CD14-positive monocyte (primary cell): Measurements from ENCODE around the gene ITPR1. TPM values are rescaled to one million over a fixed set of nuclear protein-coding genes. Genes with fewer than 3 reads are reported as not detected.

Experiments used
- DNase-seq, 3 donors: peaks; one replicate each; pipeline ENCODE4 v3.0.0-alpha.2; 2011 to 2022
- H2AFZ ChIP-seq: 2 replicates; pipeline ENCODE4 v1.6.0; 2012; ENCODE audit warnings: mild to moderate bottlenecking, low read depth, low read length, inconsistent platforms; ENCODE audit not compliant: insufficient read depth, poor library complexity, severe bottlenecking
- H3K27ac ChIP-seq, 2 donors: 1 replicate in 1 of 2; 2 replicates in 1 of 2; pipeline ENCODE4 v1.5.1; 2012 to 2013; ENCODE audit warnings: low read length in 2 of 2, control low read depth in 1 of 2, inconsistent platforms in 1 of 2, low read depth in 1 of 2, mild to moderate bottlenecking in 1 of 2
- H3K27me3 ChIP-seq, 2 donors: one replicate each; pipeline versions ENCODE4 v1.6.0 to v1.6.1; 2011 to 2013; ENCODE audit warnings: low read length in 2 of 2; ENCODE audit not compliant: control insufficient read depth in 2 of 2, insufficient read depth in 2 of 2
- H3K36me3 ChIP-seq, 2 donors: replicated peaks in 1 of 2; 1 replicate in 1 of 2; 2 replicates in 1 of 2; pipeline versions ENCODE4 v1.5.1 to v1.6.1; 2012 to 2013; ENCODE audit warnings: low read length in 2 of 2, control low read depth in 1 of 2, inconsistent platforms in 1 of 2, mild to moderate bottlenecking in 1 of 2; ENCODE audit not compliant: insufficient read depth in 2 of 2, control insufficient read depth in 1 of 2
- H3K4me1 ChIP-seq, 2 donors: 1 replicate in 1 of 2; 2 replicates in 1 of 2; pipeline versions ENCODE4 v1.5.1 to v1.6.1; 2012 to 2013; ENCODE audit warnings: low read length in 2 of 2, control low read depth in 1 of 2, inconsistent platforms in 1 of 2, mild to moderate bottlenecking in 1 of 2, moderate library complexity in 1 of 2; ENCODE audit not compliant: insufficient read depth in 2 of 2, control insufficient read depth in 1 of 2
- H3K4me2 ChIP-seq: replicated peaks from 2 replicates; pipeline ENCODE3; 2012; ENCODE audit warnings: low read length, moderate library complexity, mild to moderate bottlenecking; ENCODE audit not compliant: poor library complexity, severe bottlenecking; ENCODE audit errors: extremely low read depth
- H3K4me3 ChIP-seq, 3 experiments: fragments of 200-600 bp in 1 of 3; sonication (generic) in 1 of 3; replicated peaks in 1 of 3; 1 replicate in 2 of 3; 2 replicates in 1 of 3; pipeline ENCODE4 v1.5.1; 2011 to 2013; ENCODE audit warnings: low read length in 3 of 3, mild to moderate bottlenecking in 3 of 3, control low read depth in 2 of 3, low read depth in 2 of 3, inconsistent platforms in 1 of 3, moderate library complexity in 1 of 3
- H3K79me2 ChIP-seq: 2 replicates; pipeline ENCODE4 v1.6.0; 2012; ENCODE audit warnings: mild to moderate bottlenecking, control low read depth, inconsistent platforms, low read length, moderate library complexity; ENCODE audit not compliant: insufficient read depth
- H3K9ac ChIP-seq: 2 replicates; pipeline ENCODE4 v1.6.0; 2017; ENCODE audit warnings: low read length, mild to moderate bottlenecking; ENCODE audit not compliant: insufficient read depth, poor library complexity, severe bottlenecking
- H3K9me3 ChIP-seq, 2 donors: replicated peaks in 1 of 2; 1 replicate in 1 of 2; 2 replicates in 1 of 2; pipeline versions ENCODE4 v1.5.1 to v1.6.1; 2012 to 2013; ENCODE audit warnings: low read length in 2 of 2, control low read depth in 1 of 2; ENCODE audit not compliant: control insufficient read depth in 1 of 2, insufficient read depth in 1 of 2
- H4K20me1 ChIP-seq: 2 replicates; pipeline ENCODE4 v1.6.0; 2012; ENCODE audit warnings: mild to moderate bottlenecking, low read length, control low read depth, moderate library complexity; ENCODE audit not compliant: insufficient read depth
- H3K27ac Mint-ChIP-seq, 7 donors: one replicate each; pipeline ENCODE4 v1.8.0; 2020; ENCODE audit warnings: mild to moderate bottlenecking in 7 of 7, mixed read lengths in 7 of 7, moderate library complexity in 6 of 7, inconsistent platforms in 2 of 7
- H3K27me3 Mint-ChIP-seq, 3 donors: one replicate each; pipeline ENCODE4 v1.8.0; 2021 to 2022; ENCODE audit warnings: low read depth in 3 of 3, mild to moderate bottlenecking in 3 of 3, mixed read lengths in 3 of 3, moderate library complexity in 3 of 3, inconsistent platforms in 1 of 3
- H3K36me3 Mint-ChIP-seq, 2 donors: one replicate each; pipeline ENCODE4 v1.8.0; 2020; ENCODE audit warnings: mixed read lengths in 2 of 2, inconsistent platforms in 1 of 2, mild to moderate bottlenecking in 1 of 2
- H3K4me1 Mint-ChIP-seq: one replicate; pipeline ENCODE4 v1.8.0; 2020; ENCODE audit warnings: mild to moderate bottlenecking, mixed read lengths
- H3K4me3 Mint-ChIP-seq, 2 donors: one replicate each; pipeline ENCODE4 v1.8.0; 2020; ENCODE audit warnings: mild to moderate bottlenecking in 2 of 2, mixed read lengths in 2 of 2, moderate library complexity in 1 of 2
- H3K9me3 Mint-ChIP-seq, 7 donors: one replicate each; pipeline ENCODE4 v1.8.0; 2020 to 2022; ENCODE audit warnings: mixed read lengths in 7 of 7, mild to moderate bottlenecking in 6 of 7, moderate library complexity in 6 of 7, inconsistent platforms in 2 of 7
- CTCF ChIP-seq: fragments of 200-600 bp; IDR thresholded peaks from one replicate; pipeline ENCODE4 v1.8.0; 2022; ENCODE audit warnings: antibody characterized with exemption, mild to moderate bottlenecking
- WGBS: methylation state at CpG from one replicate; pipeline ENCODE4 v1.1.5; 2013; ENCODE audit warnings: missing lambda C conversion rate; ENCODE audit not compliant: insufficient coverage; 5-methylcytosine and 5-hydroxymethylcytosine counted together
- intact Hi-C, 2 donors: fragments of 100-400 bp; cut with micrococcal nuclease; formaldehyde crosslinking; loops; one replicate each; pipeline versions ENCODE4 v1.15.0 to v1.15.1; 2023
- polyA plus RNA-seq, 3 donors: library from polyadenylated mRNA; depleted of rRNA in 1 of 3; unstranded in 2 of 3; stranded (reverse) in 1 of 3; fragments of 300-500 nt in 2 of 3; fragments of >200 nt in 1 of 3; fragmentation: Illumina TruSeq in 2 of 3; gene quantifications; 1 replicate in 2 of 3; 2 replicates in 1 of 3; pipeline ENCODE4 v1.2.3, GENCODE V29; 2012 to 2021

ITPR1 gene
- polyA plus RNA-seq, 3 donors = 3.2 to 21.1 (median 7.1) TPM

GRCh38 chr3:4532535-4533112 lies 39.5 kb downstream of the ITPR1 start:
- DNase-seq = no peak
- Histone ChIP-seq H3K79me2 (peaks cover 85% of the 10 kb centered on the region), H3K9me3 (no peaks in the 10 kb centered on the region), H3K4me1 (peaks cover 64% of the 10 kb centered on the region in 2 donors), H4K20me1 (peaks cover 9% of the 10 kb centered on the region), H3K27me3 (no peaks in the 10 kb centered on the region), H3K9ac (no peak overlapping the region), H3K27ac (no peak overlapping the region), H3K4me2 (no peak overlapping the region), H2AFZ (no peak overlapping the region), H3K36me3 (no peaks in the 10 kb centered on the region), H3K4me3 (peak overlapping the region in 1 of 3 experiments; percentile 61)
- Mint-ChIP-seq H3K4me1 (peaks cover 73% of the 10 kb centered on the region), H3K9me3 (peaks cover 0 to 4% (median 0%) of the 10 kb centered on the region in 7 donors), H3K36me3 (peaks cover 16 to 24% of the 10 kb centered on the region in 2 donors), H3K27me3 (no peaks in the 10 kb centered on the region), H3K27ac (peak overlapping the region in 2 of 7 donors; percentile 63 to 66), H3K4me3 (no peak overlapping the region)
- TF ChIP-seq CTCF = no peak
- WGBS = 76% methylated on average over 10 of the region's 11 CpGs
- intact Hi-C loops = no loop called here

GRCh38 chr3:4533489-4534443 lies 40.6 kb downstream of the ITPR1 start:
- peak overlapping the region; percentile 15 to 88 (median 78) for H3K27ac Mint-ChIP-seq
- 0% methylated on average over 3 of the region's 14 CpGs for WGBS
- H3K79me2 ChIP-seq = peaks cover 79% of the 10 kb centered on the region
- H3K4me1 ChIP-seq = peaks cover 54 to 57% of the 10 kb centered on the region in 2 donors
- peak overlapping the region in 1 of 2 donors; percentile 75 for H3K27ac ChIP-seq
- H3K9me3 Mint-ChIP-seq = peaks cover 0 to 5% (median 3%) of the 10 kb centered on the region in 7 donors
- H4K20me1 ChIP-seq = peaks cover 9% of the 10 kb centered on the region
- H3K27me3 ChIP-seq = no peaks in the 10 kb centered on the region
- no peak overlapping the region for H3K9ac ChIP-seq
- peaks cover 0 to 2% of the 10 kb centered on the region in 2 donors for H3K9me3 ChIP-seq
- peak in 2 of 3 donors; percentile 60 to 65 for DNase-seq
- no peak for TF ChIP-seq CTCF
- intact Hi-C loops = no loop called here
- H3K4me2 ChIP-seq = peak overlapping the region; percentile 71
- H3K27me3 Mint-ChIP-seq = no peaks in the 10 kb centered on the region
- H3K36me3 Mint-ChIP-seq = peaks cover 24 to 33% of the 10 kb centered on the region in 2 donors
- H3K4me1 Mint-ChIP-seq = peaks cover 62% of the 10 kb centered on the region
- H2AFZ ChIP-seq = no peak overlapping the region
- no peaks in the 10 kb centered on the region for H3K36me3 ChIP-seq
- peak overlapping the region in 2 of 3 experiments; percentile 16 to 61 for H3K4me3 ChIP-seq
- peak overlapping the region; percentile 68 to 84 for H3K4me3 Mint-ChIP-seq
